H1 (cell line): Measurements from ENCODE around the gene IQCM. TPM values are rescaled to one million over a fixed set of nuclear protein-coding genes. Genes with fewer than 3 reads are reported as not detected.

ENCODE experiments used
- GABPA ChIP-seq: IDR thresholded peaks from 2 replicates; pipeline ENCODE4 v1.6.1; 2011; ENCODE audit warnings: mild to moderate bottlenecking, low read length, moderate library complexity, borderline replicate concordance; ENCODE audit not compliant: insufficient read depth
- polyA plus RNA-seq, 7 experiments: library from polyadenylated mRNA; depleted of rRNA in 3 of 7; stranded (reverse) in 5 of 7; unstranded in 2 of 7; fragments of >200 nt in 5 of 7; fragments of 200-250 nt in 2 of 7; gene quantifications; 1 replicate in 5 of 7; 2 replicates in 1 of 7; 4 replicates in 1 of 7; pipeline versions ENCODE4 v1.2.1 to v1.2.3, GENCODE V29; 2011 to 2013; ENCODE audit warnings: missing spikeins in 2 of 7, mixed read lengths in 2 of 7
- total RNA-seq: library from RNA; stranded (reverse); fragmentation: NEBNext Ultra II Directional; extraction: Animal tissue kit (Norgen Biotek cat#: 25700); gene quantifications from 2 replicates; pipeline ENCODE4 v1.2.1, GENCODE V29; 2021

IQCM gene
- total and polyA plus RNA-seq, 2 of the 8 experiments (the other 6 are each of a cell fraction or from before 2014, with no cell fraction given), result not detected

DNA sequence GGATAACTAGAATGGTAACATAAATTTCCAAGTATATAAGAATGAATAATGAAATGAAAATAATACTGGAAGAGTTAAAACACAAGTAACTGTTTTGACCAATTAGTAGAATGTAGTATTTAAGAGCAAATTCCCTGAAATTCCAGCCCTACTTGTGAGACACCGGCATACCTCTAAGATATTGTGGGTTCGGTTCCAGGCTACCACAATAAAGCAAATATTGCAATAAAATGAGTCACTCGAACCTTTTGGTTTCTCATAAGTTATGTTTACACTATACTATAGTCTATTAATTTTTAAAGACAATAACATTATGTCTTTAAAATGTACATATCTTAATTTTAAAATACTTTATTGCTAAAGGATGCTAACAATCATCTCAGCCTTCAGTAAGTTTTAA, 15.2 kb upstream of the IQCM start (continued):
- TF ChIP-seq GABPA, result no peak
